Stimulated activated CD4-positive, alpha-beta T cell treated with anti-CD3 and anti-CD28 coated beads, Interleukin-2, amount 100 ng/mL, for 24 hours (primary cell): ENCODE data around the gene SYNPR.
"Not testable (repeated sequence)": the region's sequence is repeated elsewhere in the genome, so short reads cannot be mapped to it uniquely, and the experiment has no call there.

ENCODE experiments used
- DNase-seq, 2 donors: peaks; one replicate each; pipeline ENCODE4 v3.0.0-alpha.2; 2020

SYNPR gene

DNA sequence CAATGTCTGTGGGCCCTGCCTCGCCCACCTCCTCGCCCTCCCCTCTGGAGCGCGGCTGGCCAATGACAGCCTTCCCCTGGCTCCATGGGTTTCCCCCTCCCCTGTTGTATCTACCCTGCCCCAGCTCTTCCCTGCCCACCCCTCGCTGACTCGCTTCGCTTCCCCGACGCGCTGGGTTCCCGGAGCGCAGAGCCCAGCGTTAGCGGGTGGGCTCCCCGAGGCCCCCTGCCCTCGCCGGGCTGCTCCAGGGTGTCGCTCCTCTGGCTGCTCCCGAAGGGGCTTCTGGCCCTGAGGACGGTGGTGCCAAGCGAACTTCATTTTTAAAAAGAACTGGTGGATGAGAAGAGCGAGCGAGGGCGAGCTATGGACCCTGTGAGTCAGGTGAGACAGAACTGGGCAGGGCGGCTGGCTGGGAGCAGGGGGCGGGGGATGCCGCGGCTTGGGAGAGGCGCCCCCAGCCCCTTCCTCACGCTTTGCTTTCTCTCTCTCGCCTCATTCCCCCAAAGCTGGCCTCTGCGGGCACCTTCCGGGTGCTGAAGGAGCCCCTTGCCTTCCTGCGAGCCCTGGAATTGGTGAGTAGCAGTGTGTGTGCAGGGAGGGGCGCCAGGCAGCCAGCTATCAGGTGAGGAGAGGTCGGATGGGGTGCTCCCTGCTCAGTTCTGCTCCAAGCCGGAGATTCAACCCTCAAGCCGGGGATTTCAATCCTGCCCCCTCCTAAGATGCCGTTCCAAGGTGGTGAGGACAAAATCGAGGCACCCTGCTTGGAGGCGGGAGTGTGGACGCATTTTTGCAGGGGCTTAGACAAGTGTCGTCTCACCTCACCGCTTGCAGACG is at the start of gene SYNPR:
TSS of gene SYNPR (plus strand) at position 138 of the 834 bp plus-strand sequence.
- no peak for DNase-seq

DNA sequence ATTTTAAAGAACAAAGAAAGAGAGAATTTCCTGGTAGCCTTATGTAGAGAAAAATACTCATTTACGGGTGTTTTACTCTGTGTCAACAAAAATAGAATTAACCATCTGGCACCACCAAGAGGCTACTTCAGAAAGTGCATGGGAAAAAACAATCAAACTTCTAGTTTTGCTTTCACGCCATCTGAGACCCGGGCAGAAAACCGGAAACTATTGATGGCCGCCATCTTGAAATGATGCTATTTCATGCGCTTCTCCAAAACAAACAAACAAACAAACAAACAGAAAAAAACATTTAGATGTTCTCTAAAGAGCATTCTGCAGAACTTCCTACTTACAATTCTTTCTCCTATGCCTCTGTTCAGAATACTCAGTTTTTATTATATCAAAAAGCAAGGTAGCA is 49.4 kb upstream of the SYNPR start:
- DNase-seq, result no peak

DNA sequence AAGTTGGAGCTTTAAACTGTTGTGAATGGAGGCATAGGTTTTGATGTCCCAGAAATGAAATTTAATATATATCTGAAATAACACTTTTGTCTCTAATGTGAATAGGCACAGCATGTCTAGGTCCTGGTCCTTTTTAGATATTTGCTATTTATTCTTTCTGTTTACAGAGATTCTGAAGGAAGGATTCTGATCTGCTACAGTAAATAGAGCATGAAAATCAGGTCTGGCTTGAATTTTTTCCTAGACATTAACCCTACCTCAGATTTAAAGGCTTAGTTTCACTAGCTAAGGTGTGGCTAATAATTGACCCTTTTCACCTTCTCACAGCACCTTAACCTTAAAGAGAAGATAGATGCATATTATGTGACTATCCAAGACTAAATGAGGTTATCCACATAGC is 48.0 kb upstream of the SYNPR start:
- no peak for DNase-seq

DNA sequence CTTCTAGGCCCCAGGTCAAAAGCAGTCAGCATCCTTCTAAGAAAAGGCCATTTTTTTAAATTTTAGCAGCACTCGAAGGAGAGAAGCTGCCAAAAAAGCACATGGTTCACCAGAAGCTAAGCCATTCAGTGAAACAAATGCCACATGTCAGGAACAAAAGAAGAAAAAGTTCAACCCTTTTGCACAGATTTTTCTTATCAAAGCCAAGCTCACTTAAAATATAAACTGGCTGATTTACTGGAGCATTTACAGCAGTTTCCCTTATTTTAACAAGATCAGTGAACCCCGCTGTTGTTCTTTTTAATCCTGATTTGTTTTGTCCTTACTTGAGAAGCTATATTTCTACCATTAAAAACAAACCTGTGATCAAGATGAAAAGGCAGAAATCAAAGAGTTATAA is 46.5 kb upstream of the SYNPR start:
- DNase-seq, result no peak

DNA sequence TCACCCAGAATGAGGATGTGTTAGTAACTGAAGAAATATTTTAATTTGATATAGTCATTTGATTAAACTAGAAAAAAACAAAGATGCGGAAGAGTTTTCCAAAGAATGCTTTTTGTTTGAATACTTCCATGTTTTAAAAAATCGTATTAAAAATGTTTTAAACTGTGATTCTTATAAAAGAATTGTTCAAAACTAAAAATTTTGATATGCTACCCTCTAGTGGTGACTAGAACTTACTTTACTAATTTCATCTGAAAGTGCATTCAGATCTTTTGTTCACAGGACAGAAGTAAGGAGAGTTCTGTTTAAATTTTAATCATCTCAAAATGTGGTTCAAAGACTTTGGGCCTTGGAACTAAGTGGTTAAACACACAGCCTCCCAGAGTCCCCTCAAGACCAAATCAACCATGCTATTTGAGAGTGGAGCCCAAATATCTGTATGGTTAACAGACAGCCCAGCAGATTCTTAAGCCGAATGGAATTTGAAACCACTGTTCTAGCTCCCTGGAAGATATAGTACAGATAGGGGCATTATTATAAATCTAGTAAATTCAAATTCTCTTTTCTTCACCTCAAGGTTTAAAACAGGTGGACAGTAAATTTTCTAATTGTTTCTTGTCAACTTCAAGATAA is 45.2 kb upstream of the SYNPR start:
- no peak for DNase-seq

DNA sequence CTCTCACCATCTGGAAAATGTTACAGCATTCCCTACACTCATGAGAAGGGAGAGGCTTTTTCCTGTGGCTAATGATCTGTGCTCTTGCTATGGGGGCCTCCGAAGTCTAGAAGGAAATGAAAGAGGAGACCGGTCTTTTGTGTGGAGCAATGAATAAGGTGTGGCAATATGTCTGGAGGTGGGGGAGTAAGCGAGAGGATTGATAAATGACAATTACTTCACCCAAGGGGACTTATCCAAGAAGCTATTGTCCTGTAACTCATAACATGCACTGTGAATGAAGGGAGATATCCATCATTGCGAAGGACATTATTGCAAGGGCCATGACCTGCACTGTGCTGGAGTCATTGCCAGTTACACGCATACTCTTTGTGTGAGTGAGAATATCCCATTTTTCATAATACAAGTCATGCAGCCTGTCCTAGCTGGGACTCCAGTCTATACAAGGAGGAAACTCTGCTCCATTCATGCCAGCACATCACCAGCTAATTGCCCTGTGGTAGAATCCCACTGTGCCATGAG is 37.7 kb upstream of the SYNPR start:
- DNase-seq, result no peak

DNA sequence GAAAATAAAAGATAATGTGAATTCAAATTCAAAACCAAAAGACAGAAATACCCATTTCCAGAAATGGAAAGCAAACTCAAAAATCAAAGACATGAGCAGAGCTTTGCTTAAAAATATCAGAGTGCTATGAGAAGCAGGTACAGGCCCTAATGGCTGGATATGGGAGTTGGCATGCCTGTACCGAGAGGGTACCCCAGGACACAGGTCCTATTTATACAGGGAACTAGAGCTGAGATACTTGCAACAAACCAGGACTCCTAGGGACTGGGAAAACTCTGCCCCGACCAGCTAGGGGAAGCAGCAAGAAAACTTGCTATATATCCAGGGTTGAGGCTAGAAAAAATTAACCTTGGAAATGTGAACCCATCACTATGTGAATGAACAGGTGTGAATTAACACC is 36.0 kb upstream of the SYNPR start:
- no peak for DNase-seq

DNA sequence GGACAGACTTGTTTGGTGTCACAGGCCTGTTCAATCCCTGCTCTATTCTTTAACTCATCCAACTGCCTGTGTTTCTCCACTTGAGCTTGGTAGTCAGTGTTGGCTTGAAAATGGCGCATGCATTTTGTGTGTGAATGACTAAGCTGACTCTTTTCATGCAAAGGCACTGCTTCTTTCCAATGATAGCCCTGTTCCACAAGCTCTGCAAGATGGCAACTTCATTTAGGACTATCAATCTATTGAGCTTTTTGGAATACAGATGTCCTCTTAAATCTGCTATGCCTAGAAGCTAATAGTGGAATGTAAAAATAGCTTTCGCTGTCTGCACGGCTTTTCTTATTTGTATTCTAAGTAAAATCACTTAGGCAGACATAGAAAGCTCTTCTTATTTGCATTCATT is 33.6 kb upstream of the SYNPR start:
- DNase-seq, result no peak

DNA sequence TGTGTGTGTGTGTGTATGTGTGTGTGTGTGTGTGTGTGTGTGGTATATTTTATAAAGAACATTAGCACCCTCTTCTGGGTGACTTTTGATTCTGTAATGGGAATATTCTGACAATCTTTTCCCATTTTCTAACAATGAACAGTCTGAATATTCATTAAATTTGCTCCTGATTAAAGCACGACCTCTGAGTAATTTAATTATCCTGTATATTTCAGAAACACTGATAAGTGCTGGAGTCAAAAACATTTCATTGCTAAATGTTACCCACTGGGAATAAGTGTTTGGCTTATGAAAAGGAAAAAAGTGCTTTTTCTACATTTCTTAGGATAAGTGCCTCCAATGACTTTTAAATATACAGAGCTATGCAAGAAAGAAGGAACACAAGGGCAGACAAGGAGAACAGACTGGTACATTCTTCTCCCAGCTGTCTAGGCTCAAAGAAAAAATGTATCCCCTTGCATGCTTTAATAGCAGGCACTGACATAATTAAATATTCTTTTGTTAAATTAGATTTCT is 32.3 kb upstream of the SYNPR start:
- DNase-seq, result no peak

DNA sequence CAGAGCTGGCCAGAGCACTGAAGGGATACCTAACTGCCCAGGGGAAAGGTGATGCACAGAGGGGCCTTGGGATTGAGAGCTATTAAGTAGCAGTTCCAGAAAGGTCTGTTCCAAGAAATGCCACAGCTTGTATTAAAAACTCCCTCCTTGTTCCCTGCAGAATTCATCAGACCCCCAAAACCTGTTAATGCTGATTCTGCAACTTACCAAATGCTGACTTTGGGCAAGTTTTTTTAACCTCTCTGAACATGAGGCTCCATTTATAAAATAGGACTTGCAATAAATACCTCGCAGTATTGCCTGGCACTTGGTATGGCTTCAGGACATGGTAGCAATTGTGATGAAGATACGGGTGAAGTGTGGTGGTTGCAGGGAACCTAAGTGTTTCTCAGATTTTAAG is 30.1 kb upstream of the SYNPR start:
- no peak for DNase-seq

DNA sequence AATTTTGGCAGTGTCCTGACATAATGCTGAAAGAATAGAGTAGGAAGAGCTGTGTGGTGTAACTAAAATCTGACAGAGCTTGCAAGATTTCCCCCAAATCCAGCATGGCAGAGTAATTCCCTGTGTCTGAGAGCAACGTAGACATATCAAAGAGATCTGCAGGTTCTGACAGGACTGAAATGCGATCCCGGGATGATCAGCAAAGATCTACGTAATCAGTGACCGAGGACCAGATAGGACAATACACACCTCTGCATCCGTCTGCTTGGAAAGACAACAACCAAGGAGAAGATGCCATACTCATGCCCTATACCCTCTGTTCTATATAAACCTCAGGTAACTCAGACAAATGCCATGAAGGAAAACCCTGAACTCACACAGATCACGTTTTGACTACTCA is 26.6 kb upstream of the SYNPR start:
- no peak for DNase-seq

DNA sequence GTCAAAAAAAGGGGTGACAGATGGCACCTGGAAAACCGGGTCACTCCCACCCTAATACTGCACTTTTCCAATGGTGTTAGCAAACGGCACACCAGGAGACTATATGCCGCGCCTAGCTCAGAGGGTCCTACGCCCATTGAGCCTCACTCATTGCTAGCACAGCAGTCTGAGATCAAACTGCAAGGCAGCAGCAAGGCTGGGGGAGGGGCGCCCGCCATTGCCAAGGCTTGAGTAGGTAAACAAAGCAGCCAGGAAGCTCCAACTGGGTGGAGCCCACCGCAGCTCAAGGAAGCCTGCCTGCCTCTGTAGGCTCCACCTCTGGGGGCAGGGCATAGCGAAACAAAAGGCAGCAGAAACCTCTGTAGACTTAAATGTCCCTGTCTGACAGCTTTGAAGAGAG is 22.3 kb upstream of the SYNPR start:
- DNase-seq, result not testable (repeated sequence)

DNA sequence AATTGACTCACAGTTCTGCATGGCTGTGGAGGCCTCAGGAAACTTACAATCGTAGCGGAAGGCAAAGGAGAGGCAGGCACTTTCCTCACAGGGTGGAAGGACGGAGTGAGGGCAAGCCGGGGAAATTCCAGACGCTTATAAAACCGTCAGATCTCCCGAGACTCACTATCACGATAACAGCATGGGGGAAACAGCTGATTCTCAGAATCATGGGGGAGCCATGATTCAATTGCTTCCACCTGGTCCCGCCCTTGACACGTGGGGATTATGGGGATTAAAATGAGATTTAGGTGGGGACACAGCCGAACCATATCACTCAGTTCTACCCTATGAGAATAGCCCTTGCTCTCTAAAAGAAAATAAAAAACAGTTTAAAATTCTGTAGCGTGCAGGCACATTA is 13.4 kb upstream of the SYNPR start:
- no peak for DNase-seq

DNA sequence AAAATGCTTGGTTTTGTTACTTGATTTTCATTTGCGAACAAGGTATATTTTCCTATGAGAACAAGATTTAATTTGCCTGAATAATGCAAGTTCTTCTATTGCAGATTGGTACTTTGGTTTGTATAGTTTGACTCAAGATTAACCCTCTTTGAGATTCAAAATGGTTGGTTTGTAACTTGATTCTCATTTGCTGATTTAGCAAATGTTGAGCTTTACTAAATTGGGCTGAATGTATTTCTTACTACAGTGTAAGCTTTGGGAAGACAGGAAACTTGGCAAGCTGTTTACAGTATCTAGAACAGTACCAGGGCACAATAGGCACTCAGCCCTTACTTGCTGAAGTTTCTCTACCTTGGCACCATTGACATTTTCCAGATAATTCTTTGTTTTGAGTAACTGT is 3.7 kb upstream of the SYNPR start:
- no peak for DNase-seq

DNA sequence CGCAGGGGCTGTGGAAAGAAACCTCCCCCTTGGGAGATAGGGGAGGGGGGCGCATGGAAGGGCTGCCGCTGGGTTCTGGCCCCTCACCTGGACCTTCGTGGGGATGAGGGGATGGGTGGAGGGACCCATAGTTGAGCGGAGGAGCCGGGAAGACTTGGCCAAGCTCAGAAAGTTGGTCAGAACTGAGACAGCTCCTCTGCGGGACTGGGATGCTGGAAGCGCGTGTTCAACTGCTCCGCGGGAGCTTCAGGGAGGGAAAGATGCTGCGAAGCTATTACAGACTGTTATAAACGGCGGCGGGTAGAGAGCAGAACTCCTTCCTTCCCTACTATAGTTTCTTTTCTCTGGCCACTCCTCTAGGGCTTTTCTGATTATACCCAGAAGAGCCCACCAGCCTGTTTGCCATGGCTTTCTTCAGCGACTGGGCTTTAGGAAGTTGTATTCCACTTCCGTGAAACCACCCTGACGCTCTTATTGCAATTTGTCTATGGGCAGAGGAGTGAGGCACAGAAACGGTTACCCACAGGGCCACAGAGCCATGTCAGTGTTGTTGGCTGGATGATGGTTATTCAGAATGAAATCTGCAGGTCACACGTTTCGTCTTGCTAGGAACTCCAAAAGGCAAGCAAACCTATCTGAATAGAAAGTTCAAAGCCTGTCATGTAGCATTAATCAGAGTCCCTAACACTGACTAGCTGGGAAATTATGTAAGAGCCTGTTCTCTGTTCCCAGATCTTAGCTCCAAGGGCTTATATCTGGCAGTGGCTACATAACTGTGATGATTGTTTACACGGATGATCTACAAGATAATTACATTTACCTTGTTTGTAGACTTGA is 1.1 kb downstream of the SYNPR start:
- no peak for DNase-seq

DNA sequence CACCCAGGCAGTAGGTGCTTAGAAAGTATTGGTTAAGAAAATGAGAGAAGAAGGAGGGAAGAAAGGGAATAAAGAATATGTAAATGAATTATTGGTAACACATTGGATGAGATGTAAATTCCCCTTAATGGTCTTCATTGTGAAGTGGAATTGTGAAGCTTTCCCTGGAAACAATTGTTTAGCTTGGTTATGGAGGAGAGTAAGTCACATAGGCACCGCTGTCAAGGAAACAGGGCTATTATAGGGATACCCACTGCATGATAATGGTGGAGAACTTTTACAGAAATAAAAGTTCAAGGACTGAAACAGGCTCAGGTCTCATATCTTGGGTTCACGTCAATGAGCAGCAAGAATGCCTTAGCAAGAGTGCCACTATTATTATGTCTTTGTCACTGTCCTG is 9.5 kb downstream of the SYNPR start:
- no peak for DNase-seq

DNA sequence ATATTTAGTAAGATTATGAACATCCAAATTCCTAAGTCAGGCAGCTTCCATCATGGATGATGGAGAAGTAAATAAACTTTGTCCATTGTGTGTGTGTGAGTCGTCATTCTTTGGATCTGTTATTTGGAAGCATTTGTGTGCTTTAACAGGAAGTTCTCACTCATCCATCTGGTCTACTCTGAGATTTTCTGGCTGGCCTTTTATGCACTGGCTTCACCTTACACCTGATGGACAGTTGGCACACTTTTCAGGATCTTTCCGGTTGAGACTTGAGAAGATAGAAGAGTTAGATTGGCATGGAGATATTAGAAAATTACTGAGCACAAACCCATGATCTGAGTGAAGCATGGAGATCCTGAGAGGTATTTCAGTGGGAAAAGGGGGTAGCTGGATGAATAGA is 12.6 kb downstream of the SYNPR start:
- no peak for DNase-seq

DNA sequence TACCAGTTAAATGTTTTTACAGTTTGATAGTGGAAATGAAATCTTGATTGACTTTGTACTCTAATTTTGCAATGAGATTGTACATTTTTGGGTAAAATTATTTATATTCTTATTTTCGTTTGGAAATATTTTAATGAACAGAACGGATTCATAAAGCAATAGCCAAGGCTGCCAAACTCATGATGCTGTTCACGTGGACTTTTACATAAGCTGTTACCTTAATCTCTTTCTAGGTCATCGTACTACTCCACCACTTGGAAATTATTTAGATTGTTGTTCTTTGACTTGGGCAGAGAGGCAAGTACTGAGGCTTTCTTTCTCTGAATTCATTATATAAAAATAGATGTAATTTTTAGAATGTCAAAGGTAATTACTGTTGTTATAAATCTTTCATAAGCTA is 16.2 kb downstream of the SYNPR start:
- DNase-seq, result no peak

DNA sequence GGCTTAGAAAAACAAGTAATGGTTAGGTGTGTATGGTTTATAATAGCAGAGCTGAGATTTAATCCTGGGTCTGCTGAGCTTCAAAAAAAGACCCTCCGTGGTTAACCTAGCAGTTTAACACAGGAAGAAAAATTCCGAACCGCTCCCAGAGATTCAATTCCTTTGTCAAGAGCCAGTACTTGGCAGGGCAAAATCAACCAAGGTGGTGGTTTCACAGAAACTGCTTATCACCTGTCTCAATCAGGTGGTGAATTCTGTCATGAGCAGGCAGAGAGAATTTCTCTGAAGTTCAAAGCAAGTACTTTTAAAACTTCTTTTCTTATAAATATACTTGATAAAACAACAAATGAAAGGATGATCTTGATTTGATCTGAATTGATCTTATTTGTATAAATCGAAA is 17.2 kb downstream of the SYNPR start:
- DNase-seq, result no peak

DNA sequence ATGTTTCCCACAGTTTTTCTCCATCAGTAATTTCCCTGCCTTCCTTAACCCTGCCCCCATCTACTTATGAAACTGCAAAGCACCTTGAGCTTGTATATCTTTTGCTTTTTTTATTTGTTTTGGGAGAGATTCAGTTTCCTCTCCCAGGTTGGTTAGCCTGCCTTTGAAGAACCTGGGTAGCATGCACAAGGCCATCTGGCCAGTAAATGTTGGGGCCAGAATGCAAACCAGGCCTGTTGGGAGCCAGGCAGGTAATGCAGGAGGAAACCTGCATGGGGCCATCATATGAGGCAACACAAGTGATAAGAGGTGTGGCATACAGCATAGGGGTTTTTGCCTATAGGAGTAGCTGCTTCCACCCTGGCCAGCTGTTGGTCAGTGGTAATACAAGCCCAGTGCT is 17.7 kb downstream of the SYNPR start:
- DNase-seq, result no peak

DNA sequence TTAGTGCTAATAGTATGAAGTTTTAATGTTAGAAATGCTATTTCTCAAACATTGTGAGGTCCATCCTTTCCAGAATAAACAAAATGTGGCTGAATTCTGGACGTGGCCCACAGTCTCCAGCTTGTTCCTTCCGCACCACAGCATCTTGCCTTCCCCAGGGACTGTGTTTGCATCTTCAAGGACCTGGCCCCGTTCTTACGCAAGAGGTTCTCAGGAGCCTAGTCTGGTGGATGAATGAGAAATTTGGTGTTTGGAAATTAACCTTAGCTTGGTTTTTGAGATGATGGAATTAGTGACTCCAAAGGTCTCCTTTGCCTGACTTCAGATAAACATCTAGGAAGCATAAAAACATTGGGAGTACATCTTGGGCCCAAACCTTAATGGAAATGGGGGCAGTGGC is 18.1 kb downstream of the SYNPR start:
- no peak for DNase-seq

DNA sequence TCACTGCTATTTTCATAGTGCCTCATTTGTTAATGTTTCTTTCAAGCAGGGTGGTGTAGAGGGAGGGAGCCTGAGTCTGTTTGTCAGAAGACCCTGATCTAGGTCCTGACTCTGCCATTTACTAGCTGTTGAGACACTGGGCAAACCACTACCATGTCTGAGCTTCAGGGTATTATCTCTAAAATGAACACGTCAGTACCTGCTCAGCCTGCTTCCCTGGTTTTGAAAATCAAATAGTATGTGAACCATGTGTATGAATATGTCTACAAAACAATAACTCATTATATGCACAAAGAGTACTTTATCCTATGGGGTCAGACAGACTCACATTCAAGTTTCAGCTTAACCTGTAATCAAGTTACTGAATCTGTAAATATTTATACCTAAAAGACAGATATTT is 25.1 kb downstream of the SYNPR start:
- DNase-seq, result no peak

DNA sequence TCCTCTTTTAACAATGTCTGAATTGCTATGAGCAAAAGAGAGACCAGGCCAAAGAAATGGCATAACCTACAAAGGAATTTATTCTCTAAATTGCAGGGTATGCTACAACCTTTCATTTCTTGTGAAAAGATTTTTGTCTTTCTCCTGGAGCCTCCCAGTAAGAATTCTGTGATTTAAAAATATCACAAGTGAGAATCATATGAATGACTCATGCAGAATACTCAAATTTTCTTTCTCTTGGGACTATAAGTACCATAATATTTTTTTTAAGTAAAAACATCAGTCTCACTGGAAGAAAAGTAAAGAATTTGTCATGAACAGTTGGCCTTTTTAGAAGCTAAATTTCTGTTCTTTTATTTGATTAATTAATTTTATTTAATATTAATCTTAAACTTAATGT is 26.3 kb downstream of the SYNPR start:
- DNase-seq, result no peak
